GM19463 (cell line): ENCODE data around the gene CYP2J2.
"Not testable (repeated sequence)": the region's sequence is repeated elsewhere in the genome, so short reads cannot be mapped to it uniquely, and the experiment has no call there.

Experiments used
- ATAC-seq: cut with Tn5 transposase; IDR thresholded peaks from one replicate; pipeline ENCODE4 v1.9.1; 2021; ENCODE audit warnings: mild to moderate bottlenecking, moderate library complexity; ENCODE audit not compliant: unreplicated experiment

The CYP2J2 gene

GRCh38 chr1:59877108-59877682 is 49.4 kb downstream of the CYP2J2 start:
- no peak for ATAC-seq

- no peak for ATAC-seq
Measured at GRCh38 chr1:59871746-59872145, 54.8 kb downstream of the CYP2J2 start.

DNA sequence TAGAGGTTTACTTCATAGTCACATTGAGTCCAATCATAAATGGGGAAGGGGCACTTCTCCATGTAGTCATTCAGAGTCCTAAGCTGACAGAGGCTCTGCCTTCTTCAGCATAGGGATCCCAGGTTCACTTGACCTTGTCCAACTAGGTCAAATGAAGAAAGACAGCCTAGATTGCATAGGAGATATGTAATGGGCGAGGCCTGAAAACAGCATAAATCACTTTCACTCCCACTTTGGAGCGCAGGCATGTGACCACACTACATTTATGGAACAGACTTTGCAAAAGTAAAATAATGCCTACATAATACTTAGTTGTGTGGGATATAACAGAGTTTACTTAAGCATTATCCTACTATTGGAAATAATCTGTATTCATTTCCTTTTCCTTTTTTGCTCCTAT is 60.1 kb downstream of the CYP2J2 start:
- ATAC-seq: peak; percentile 62

DNA sequence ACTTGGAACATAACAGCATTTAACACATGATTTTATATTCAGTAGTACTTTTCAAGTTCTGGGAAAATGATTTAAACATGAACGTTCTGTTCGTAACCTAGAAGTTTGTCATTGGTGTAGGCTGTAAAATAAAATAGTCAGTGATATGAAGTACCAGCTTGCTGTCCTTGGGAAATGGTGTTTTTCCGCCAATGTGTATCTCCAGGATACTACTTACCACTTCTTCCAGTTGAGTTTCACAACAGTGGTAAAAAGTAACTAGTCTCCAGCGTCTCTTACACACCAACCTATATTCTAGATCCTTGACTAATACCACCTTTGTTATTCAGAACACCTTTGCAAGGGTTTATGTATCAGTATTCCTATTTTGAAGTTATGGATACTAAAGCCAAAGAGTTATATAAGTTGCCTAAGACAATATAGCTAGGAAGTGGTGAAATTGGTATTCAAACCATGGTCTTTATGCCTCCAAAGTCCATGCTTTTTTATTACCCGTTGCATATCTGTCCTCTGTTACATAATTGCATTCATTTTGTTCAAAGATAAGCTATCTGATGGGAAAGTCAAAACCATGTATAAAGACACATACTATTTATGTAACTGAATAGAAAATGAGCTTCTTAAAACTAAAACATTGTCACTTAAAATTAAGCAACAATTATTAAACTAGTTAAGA is 68.8 kb downstream of the CYP2J2 start:
- no peak for ATAC-seq

DNA sequence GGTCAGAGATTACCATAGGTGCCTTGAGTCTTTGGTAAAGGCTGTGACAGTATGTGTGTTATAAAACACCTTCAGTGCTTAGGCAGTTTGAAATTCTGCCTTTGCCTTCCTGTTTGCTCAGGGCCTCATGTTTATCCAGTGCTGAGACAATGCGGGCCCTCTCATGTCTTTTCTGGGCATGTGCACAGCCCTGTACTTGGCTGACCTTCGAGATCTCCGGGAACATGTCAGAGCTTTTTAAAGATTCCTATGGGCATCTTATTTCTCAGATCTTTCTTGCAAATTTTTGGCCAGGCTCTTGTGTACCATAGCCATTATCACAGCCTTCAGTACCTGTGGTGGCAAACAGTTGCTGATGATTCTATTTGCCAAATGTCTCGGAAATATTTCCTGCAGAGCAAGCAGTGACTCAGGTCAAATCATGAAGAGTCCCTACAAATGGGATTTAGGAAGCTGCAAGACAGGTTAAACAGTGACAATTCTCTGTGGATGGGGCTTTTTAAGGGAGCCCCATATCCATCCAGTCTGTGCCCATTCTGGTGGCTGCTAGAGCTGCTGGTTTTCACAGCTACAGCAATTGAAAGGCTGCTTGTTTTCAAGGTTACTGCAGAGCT is 69.7 kb downstream of the CYP2J2 start:
- no peak for ATAC-seq

- ATAC-seq: not testable (repeated sequence)
Measured at GRCh38 chr1:59855297-59855696, 71.3 kb downstream of the CYP2J2 start.

- ATAC-seq: no peak
Measured at GRCh38 chr1:59852117-59852516, 74.5 kb downstream of the CYP2J2 start.

GRCh38 chr1:59846895-59847282 is 79.7 kb downstream of the CYP2J2 start:
- no peak for ATAC-seq

DNA sequence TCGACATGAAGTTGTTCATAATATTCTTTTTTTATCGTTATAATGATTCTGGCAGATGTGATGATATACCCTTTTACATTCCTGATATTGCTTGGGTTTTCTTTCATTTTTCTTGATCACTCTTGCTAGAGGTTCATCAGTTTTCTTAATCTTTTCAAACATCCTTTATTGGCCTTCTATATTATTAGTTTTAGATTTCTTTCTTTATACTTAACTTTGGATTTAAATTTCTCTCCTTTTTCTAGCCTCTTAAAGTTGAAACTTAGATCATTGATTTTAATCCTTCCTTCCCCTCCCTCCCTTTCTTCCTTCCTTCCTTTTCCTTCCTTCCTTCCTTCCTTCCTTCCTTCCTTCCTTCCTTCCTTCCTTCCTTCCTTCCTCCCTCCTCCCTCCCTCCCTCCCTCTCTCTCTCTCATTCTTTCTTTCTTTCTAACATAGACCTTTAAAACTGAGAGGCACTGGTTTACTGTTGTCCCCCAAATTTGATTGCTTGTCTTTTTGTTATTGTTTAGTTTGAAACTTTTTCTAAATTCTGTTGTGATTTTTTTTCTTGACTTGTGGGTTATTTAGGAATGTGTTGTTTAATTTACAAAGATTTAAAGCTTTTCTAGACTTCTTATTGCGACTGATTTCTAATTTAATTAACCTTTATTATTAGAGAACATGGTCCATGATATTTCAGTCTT is 80.2 kb downstream of the CYP2J2 start:
- no peak for ATAC-seq

GRCh38 chr1:59845091-59845490 is 81.5 kb downstream of the CYP2J2 start:
- ATAC-seq: no peak
